Left colon (tissue), 2 donors: Measurements from ENCODE around the gene CIDEA. TPM values are rescaled to one million over a fixed set of nuclear protein-coding genes. Genes with fewer than 3 reads are reported as not detected.
"Not testable (repeated sequence)": the region's sequence is repeated elsewhere in the genome, so short reads cannot be mapped to it uniquely, and the experiment has no call there.

ENCODE experiments used
- ATAC-seq: fragments of 200-7000 bp; cut with Tn5 transposase; one replicate; pipeline ENCODE4 v1.9.1; 2020; ENCODE audit warnings: mild to moderate bottlenecking, moderate library complexity
- DNase-seq, 2 donors: peaks; one replicate each; pipeline ENCODE4 v3.0.0-alpha.2; 2020
- intact Hi-C, 2 donors: fragments of 100-400 bp; cut with DNase I in 1 of 2; cut with micrococcal nuclease in 1 of 2; formaldehyde crosslinking; loops; one replicate each; pipeline versions ENCODE4 v1.11.2 to v1.14.0; 2022; cut with DNase I, micrococcal nuclease
- total RNA-seq, 2 donors: library from RNA; stranded (reverse); fragmentation: NEBNext Ultra II Directional; extraction: Animal tissue kit (Norgen Biotek cat#: 25700); gene quantifications; one replicate each; pipeline ENCODE4 v1.2.1, GENCODE V29; 2021
- donor health status: DM: no; HTN: no; CAD: no.
- donor health status: DM: yes; HTN: yes; CAD: no.

The CIDEA gene
- total RNA-seq, 2 donors from 2014 or later: 0.34 TPM; not detected in 1

DNA sequence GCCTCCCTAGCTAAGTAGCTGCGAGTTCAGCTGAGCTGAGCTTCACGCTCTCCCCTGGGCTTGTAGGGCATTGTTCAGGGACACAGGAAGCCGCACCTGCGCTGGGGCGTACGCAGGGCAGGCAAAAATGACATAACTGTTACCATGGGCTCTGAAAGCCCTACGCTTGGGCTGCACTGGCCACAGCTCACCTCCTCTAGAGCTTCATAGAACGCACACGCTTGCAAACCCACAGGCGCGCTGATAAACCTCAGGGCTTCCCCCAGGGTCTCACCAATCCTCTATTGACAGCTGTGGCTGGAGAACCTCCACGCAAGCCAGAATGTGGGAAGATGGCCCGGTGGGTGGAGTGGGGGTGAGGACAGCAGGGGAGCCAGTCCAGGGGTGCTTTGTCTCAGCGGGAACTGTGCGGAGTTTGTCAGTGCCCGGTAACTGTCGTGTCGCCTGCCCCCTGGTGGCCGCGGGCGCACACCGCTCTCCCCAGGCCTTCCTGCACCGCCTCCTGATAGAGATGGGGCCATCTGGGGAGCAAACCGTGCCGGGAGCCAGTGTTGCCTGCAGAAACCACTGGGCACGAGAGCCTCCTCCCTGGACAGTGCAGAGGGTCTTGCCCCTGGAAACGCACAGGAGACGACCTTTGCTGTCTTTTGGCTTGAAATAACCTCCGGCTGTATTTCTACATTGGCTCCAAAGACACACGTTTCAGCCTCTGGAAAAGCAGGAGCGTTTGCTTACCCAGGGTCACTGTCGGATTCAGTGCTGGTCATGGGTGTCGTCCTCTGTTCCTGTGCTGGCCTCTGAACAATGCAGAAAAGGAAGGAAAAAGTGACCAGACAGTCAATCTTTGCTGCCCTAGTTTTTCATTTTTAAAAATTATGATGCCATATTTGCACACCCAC, 17.0 kb upstream of the CIDEA start:
- peak; percentile 57 to 81 for DNase-seq
- peak; percentile 98 for ATAC-seq
- intact Hi-C loops: no loop called here

DNA sequence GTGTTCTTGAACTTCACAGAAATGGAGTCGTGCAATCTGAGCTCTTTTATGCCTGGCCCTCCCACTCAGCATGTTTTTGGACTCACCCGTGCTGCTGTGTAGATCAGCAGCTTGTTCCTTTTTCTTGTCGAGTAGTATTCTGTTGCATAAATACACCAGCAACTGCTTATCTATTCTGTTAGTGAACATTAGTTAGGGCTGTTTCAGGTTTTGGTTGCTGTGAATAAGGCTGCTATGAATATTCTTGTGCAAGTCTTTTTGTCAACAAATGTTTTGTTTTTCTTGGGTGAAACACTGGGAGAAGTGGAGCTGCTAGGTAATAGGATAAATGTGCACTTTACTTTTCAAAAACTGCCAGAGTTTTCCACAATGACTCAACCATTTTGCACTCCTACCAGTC, 15.3 kb upstream of the CIDEA start:
- no peak for DNase-seq
- intact Hi-C loops: no loop called here

DNA sequence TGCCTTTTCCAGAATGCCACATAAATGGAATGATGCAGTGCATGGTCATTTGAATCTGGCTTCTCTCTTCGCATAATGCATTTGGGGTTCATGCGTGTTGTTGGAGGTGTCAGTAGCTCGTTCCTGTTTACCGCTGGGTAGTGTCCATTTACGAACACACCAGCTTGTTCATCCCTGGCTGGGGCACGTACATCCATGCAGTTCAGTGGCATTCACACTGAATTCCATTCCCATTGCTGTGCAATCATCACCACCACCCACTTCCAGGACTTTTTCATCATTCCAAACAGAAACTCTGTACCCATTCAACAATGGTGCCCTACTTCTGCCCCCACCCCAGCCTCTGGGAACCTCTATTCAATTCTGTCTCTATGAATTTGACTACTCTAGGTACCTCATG, 14.7 kb upstream of the CIDEA start:
- intact Hi-C loops: no loop called here
- no peak for DNase-seq
- no peak for ATAC-seq

More for the DNA sequence above, 15.3 kb upstream of the CIDEA start:
- no peak for ATAC-seq

DNA sequence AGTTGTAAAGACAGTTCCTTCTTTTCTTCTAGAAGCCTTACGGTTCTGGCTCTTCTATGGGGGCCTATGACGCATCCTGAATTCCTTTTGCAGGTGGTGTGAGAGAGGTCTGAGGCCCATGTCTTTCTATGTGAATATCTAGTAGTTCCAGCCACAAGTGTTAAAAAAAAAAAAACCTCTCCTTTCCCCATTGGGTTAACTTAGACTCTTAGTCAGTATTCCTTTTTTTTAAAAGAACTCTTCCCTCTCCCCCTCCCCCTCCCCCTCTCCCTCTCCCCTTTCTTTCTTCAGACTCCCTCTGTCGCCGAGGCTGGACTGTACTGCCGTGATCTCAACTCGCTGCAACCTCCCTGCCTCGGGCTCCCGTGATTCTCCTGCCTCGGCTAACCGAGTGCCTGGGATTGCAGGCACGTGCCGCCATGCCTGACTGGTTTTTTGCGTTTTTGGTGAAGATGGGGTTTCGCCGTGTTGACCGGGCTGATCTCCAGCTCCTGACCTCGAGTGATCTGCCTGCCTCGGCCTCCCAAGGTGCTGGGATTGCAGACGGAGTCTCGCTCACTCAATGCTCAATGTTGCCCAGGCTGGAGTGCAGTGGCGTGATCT, 11.4 kb upstream of the CIDEA start:
- intact Hi-C loops: no loop called here

DNA sequence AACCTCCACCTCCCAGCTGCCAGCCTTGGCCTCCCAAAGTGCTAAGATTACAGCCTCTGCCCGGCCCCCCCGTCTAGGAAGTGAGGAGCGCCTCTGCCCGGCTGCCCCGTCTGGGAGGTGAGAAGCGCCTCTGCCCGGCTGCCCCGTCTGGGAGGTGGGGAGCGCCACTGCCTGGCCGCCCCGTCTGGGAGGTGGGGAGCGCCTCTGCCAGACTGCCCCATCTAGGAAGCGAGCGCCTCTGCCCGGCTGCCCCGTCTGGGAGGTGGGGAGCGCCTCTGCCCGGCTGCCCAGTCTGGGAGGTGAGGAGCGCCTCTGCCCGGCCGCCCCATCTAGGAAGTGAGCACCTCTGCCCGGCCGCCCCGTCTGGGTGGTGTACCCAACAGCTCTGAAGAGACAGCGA, 10.9 kb upstream of the CIDEA start:
- DNase-seq, intact Hi-C loops, ATAC-seq: not testable (repeated sequence)

More for the DNA sequence above, 11.4 kb upstream of the CIDEA start:
- ATAC-seq (no peak), DNase-seq (no peak)

DNA sequence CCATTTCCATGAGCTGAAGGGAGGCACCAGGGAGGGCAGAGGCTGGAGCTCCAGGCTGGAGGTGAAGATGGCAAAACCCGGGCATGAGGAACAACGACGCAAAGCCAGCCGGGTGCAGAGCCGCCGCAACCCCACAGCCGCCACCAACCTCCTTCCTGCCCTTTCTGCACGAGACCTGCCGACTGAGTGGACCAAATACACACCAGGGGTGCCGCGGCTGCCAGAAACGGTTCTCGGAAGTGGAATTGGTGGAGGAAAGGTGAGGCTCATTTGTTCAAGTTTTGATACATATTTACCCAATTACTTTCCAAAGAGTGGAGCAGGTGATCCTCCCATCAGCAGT, 8.4 kb upstream of the CIDEA start:
- DNase-seq (no peak), ATAC-seq (no peak)
- intact Hi-C loops: no loop called here

DNA sequence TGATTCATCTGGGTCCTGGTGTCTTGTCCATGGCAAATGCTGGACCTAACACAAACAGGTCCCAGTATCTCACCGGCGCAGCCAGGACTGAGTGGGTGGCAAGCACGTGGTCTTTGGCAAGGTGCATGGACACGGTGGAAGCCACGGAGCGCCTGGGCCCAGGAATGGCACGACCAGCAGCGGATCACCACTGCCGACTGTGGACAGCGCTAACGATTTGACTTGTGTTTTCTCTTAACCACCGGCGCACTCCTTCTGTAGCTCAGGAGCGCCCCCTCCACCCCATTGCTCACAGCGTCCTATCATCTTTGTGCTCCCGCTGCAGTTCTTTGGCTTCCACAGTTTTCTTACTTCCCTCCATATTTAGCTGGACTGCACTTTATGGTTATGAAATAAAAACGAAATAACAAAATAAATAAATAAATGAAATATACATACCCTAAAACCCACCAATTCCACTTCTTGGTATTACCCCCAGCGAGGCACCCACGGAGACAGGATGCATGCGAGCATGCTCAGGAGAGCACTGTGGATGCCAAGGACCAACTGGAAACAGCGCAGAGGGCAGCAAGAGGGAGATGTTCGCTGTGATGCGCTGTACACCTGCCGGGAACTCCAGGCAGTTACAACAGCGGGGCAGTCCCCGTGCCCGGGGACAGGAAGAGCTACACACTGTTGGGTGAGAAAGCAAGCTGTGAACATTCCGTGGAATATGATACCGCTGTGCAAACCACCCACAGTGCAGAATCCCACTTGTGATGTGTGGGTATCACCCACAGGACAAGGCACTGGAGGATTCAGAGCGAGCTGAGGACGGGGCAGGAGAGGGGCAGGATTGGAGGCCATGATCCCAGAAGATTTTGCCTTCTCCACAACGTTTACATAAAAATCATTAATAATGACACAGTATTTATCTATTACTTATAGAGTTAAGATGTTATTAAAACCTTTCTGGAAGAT, 7.0 kb upstream of the CIDEA start:
- DNase-seq (no peak), ATAC-seq (no peak)
- intact Hi-C loops: no loop called here

DNA sequence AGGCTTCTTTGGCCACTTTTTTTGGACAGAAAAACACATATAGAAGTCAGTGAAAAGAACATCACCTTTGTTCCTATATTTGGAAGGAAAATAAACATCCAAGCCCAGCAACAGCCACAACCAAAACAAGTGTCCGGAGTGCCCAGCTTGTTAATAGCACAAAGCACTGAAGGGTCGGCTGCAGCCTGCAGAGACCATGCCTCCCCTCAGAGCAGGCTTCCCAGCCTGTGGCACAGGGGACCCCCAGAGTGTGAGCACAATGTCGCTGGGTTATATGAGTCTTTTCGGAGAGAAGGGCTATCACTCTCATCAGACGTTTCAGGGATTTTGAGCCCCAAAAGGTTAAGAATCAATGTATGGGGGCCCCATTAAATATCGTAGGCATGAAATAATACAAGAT, 6.2 kb upstream of the CIDEA start:
- intact Hi-C loops: no loop called here
- ATAC-seq (no peak), DNase-seq (no peak)

DNA sequence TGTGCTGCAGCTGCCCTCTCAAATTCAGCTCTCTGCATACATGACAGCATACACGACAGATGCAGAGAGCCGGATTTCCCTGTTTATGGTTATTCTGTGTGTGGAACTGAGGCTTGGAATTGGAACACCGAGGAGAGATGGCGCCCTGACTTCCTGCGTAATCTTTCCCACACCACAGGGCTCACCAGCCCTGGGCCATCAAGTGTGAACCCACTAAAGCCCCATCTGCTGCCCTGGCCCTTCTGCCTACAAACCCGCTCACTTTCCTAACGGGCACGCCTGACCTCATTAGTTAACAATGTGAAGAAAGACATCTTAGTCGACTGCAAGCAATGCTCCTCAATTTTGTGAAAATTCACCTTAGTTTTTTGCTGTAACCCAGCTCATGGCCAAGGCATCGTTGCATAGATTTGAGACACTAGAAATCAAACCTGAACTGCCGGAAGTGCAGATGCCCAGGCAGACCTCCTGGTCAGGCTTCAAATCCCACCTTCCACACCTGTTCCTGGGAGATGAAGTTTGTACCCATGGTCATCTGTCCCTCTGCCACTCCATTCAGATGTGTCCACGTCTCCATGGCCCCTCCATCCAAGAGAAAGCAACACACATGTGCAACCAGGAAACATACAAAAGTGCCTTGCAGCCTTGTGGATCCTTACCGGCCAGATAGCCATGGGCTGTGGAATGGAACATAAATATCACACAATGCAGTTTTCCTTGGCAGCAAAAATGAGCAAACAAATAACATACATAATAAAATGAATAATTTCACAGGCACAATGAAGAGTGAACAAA, 5.0 kb upstream of the CIDEA start:
- no peak for DNase-seq
- intact Hi-C loops: no loop called here
- ATAC-seq: no peak

DNA sequence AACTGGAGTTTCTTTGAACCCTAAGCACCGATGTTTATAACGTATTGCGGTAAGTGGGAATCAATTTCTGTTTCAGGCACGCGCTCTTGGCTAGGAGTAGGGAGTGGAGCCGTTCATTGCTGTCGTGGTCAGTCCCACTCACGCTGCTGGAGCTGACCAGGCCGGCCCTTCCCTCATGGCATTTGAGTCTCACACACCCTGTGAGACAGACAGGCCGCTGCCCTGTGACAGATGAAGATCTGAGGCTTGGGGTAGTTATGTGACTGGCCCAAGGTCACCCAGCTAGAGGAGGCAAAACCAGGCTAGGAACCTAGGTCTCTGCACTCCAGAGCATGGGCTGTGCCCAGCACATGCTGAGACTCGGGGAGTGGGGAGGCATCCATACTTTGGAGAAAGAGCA, 2.9 kb upstream of the CIDEA start:
- ATAC-seq (no peak), DNase-seq (no peak)
- intact Hi-C loops: no loop called here

DNA sequence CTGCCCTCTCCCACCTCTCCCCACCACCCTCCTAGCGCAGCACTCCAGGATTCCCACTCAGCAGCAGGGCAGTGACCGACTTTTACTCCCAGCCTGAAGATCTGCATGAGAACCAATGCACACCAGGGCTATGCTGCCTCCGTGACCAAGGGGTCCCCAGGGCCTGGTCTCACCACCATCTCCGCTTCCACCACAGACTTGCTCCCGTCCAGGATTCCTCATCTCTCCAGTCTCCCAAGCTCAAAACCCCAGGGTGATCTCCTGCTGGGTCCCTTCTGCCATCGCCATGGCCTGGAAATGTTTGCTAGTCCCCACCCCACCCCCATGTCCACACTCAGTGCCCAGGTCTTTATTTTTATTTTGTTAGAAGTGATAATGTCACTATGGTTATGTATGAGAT, 2.1 kb upstream of the CIDEA start:
- intact Hi-C loops: no loop called here
- ATAC-seq (no peak), DNase-seq (no peak)

DNA sequence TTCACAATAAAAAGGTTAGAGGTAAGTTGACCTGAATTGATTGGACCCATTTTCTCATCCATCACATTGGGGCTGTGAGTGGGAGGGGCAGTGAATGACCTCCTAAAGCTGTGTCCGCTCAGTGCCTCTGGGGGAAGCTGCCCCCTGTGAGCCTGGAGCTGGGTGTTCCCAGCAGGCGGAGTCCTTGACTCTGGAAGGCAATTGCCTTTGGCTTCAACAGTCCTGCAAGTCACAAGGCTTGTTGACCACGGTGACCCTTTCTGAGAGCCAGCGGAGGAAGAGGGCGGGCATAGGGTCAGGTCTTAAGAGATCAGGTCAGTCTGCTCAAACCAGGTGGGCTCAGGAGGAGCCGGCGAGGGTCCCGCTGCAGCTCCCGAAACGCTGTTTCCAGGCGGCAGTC, 1.1 kb upstream of the CIDEA start:
- DNase-seq (no peak), ATAC-seq (no peak)
- intact Hi-C loops: no loop called here

DNA sequence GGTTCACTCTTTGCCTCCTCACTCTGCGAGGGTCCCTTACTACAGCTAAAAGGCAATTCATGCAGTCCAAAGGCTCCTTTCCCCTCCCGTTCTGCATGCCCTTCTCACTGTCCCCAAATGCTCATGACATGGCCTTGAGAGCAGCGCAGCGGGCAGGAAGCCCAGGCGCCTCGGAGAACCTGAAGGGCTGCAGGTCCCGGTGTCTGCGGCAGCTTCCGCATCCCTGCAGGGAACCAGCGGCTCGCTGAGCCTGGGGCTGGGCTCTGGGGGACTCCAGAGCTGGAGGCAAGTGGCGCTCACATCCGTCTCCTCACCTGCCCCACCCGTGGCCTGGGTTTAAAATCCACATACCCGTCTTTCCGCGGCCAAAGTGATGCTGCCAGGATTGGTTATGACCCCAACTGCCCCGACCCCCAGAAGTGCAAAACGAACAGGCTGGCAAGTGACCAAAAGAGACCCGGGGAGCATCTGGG, 462 bp upstream of the CIDEA start:
- ATAC-seq: no peak
- intact Hi-C loops: no loop called here
- no peak for DNase-seq

DNA sequence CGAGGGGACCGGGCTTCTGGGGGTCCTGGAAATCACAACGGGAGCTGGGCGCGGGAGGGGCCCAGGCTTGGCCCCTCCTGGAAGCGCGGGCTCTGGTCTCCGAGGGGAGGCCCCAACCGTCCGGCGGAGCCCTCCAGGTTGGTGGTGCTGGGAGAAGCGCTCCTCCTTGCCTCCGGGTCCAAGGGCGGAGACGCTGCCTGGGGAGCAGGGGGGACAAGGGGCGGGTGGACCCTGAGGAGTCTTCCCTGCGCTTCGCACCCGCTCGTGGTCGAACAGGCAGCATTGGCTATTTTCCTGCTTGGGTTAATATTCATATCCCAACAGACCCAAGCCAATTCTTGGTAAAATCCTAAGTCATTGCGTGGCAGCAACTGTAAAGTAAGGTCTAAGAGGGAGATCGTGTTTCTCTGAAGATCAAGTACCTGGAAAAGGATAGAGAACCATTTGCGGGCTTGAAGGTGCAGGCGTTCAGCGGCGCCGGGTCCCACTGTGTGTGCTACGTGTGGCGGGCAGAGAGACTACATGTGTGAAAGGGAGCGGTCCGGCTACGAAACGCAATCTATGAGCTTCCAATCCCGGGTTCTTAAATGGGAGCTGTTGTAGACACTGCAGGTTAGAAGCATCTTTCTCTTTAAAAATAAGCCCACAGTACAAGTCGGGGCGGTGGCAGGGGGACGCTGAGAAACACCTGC, 805 bp downstream of the CIDEA start:
- intact Hi-C loops: no loop called here

DNA sequence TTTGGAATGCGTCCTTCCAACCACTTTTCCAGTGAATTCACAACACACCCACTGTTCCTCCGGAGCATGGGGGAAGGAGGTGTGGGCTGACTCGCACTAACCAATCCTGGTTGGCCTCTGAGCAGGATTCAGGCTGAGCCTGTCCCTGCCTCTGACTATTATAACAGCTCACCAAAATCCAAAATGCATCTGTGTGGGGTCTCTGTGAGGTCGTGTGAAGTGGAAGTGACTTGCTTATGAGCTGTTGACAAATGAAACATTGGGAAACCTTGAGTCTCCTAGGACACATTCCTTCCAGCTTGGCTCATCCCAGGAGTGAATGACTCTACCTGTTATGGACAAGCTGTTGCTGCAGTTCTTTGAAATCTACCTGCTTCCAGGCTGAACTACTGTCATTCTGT, 1.5 kb downstream of the CIDEA start:
- no peak for ATAC-seq
- no peak for DNase-seq
- intact Hi-C loops: no loop called here

More for the DNA sequence above, 805 bp downstream of the CIDEA start:
- ATAC-seq (no peak), DNase-seq (no peak)

DNA sequence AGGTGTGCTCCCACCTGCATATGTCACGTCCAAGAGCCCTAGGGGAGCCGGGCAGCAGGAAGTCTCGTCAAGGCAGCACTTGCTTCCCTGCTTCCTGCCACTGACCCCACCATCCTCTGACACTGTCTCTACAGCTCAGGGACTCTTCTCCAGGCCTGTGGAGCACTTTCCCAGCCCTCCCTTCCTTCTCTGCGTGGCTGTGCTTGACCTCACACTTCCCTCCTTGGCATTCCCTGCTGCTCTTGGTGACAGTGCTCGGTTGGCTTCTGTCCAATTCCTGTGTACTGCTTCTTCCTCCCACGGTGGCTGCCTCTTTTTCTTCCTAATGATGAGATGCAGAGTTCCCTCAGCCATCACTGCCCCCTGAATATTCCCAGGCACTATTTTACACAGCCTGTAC, 2.8 kb downstream of the CIDEA start:
- intact Hi-C loops: no loop called here
- DNase-seq: no peak
- ATAC-seq: no peak

DNA sequence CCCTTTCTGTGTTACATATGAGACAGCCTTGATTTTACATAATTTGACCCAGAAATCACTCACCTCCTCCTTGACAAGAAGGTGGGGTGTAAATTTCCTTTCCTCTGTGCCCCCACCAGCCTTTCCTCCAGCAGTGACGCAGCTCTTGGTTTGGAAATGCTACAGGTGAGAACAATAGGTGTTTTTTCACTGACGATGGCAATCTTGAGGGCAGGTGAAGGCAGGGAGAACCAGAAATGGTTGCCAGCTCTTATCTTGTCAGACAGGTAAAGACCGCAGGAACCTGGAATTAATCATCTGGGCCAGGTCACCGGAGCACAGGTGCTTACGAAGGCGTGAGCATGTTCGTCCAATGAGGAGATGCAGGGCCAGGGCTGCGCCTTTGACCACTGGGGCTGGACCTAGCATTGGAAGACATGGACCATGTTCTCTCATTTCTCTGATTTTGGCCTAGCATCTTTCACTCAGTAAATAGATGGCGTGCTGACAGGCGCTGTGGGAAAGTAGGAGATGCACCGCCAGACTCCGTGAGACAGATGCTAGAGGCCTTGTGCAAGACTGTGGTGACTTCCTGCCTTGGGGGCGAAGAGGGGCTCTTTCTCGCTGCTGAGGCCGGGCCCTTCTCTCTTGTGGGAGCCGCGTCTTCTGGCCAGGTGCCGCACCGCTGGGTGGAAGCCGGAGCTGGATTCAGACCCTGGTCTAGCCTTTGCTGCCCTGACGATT, 4.0 kb downstream of the CIDEA start:
- intact Hi-C loops: no loop called here
- ATAC-seq: no peak
- DNase-seq: no peak
